Endothelial cell of umbilical vein (primary cell): ENCODE data around the gene UGT2B7. TPM values are rescaled to one million over a fixed set of nuclear protein-coding genes. Genes with fewer than 3 reads are reported as not detected.
A peak's percentile ranks its signal among the peaks of the same experiment; 100 is the strongest.

Experiments
- BruUV-seq: library from RNA; stranded (reverse); fragments of 400-500 nt; replicated peaks from 2 replicates; lab custom pipeline; 2021; lab: Mats Ljungman, UMichigan
- CTCF ChIA-PET: fragments of 300-600, 350-600 bp; sonication (Branson Sonifier 250); formaldehyde crosslinking; loops from one replicate; lab custom pipeline; 2021; ENCODE audit warnings: antibody characterized with exemption, inconsistent platforms; lab: Charles Lee
- POLR2A ChIA-PET: fragments of 300-600, 350-600 bp; sonication (Branson Sonifier 250); formaldehyde crosslinking; loops from one replicate; lab custom pipeline; 2021; ENCODE audit warnings: antibody characterized with exemption, inconsistent platforms; lab: Charles Lee
- DNase-seq: peaks from one replicate; pipeline ENCODE4 v3.0.0-alpha.2; 2011; ENCODE audit warnings: low read depth, low spot score
- FAIRE-seq: peaks from 2 replicates; lab custom pipeline; 2011; peaks lifted over from hg19 to GRCh38; lab: Jason Lieb, UNC
- H2AFZ ChIP-seq: 2 replicates; pipeline ENCODE4 v1.6.0; 2012; ENCODE audit warnings: low read depth, low read length, control low read depth, inconsistent platforms
- H3K27ac ChIP-seq: 2 replicates; pipeline ENCODE4 v1.5.1; 2011; ENCODE audit warnings: low read depth, mild to moderate bottlenecking, control low read depth, low read length, moderate library complexity; ENCODE audit not compliant: insufficient read depth
- H3K27me3 ChIP-seq, 2 experiments: 2 replicates each; pipeline versions ENCODE4 v1.6.0 to v1.6.1; 2011; ENCODE audit warnings: low read length in 2 of 2, mixed read lengths in 1 of 2; ENCODE audit not compliant: control insufficient read depth in 2 of 2, insufficient read depth in 2 of 2
- H3K36me3 ChIP-seq, 2 experiments: 2 replicates in 1 of 2; 3 replicates in 1 of 2; pipeline ENCODE4 v1.5.1; 2011; ENCODE audit warnings: low read length in 2 of 2, mild to moderate bottlenecking in 1 of 2, moderate library complexity in 1 of 2; ENCODE audit not compliant: control insufficient read depth in 2 of 2, insufficient read depth in 2 of 2; ENCODE audit errors: extremely low read depth in 1 of 2
- H3K4me1 ChIP-seq: 3 replicates; pipeline ENCODE4 v1.5.1; 2011; ENCODE audit warnings: mild to moderate bottlenecking, low read length; ENCODE audit not compliant: control insufficient read depth, insufficient read depth; ENCODE audit errors: extremely low read depth
- H3K4me2 ChIP-seq: 2 replicates; pipeline ENCODE4 v1.6.1; 2011; ENCODE audit warnings: low read length, control low read depth, mixed read lengths; ENCODE audit not compliant: insufficient read depth
- H3K4me3 ChIP-seq, 3 experiments: fragments of 200-600 bp in 1 of 3; sonication (generic), shearing (Covaris generic) in 1 of 3; replicated peaks in 1 of 3; 2 replicates each; pipeline ENCODE4 v1.5.1; 2011 to 2016; ENCODE audit warnings: control low read depth in 3 of 3, low read length in 3 of 3, mild to moderate bottlenecking in 2 of 3, inconsistent platforms in 1 of 3, low read depth in 1 of 3, moderate library complexity in 1 of 3; ENCODE audit not compliant: insufficient read depth in 1 of 3
- H3K79me2 ChIP-seq: 2 replicates; pipeline ENCODE4 v1.6.0; 2012; ENCODE audit warnings: low read length, inconsistent platforms; ENCODE audit not compliant: control insufficient read depth, insufficient read depth
- H3K9ac ChIP-seq: replicated peaks from 2 replicates; pipeline ENCODE3; 2011; ENCODE audit warnings: low read length, control low read depth; ENCODE audit not compliant: insufficient read depth; ENCODE audit errors: extremely low read depth
- H3K9me1 ChIP-seq: replicated peaks from 3 replicates; pipeline ENCODE4 v1.6.0; 2011; ENCODE audit warnings: mild to moderate bottlenecking, low read length; ENCODE audit not compliant: control insufficient read depth, insufficient read depth; ENCODE audit errors: extremely low read depth
- H3K9me3 ChIP-seq: replicated peaks from 2 replicates; pipeline ENCODE4 v1.5.1; 2012; ENCODE audit warnings: low read length, inconsistent platforms; ENCODE audit not compliant: control insufficient read depth, insufficient read depth
- H4K20me1 ChIP-seq: replicated peaks from 2 replicates; pipeline ENCODE3; 2011; ENCODE audit warnings: mild to moderate bottlenecking, low read length; ENCODE audit not compliant: control insufficient read depth, insufficient read depth; ENCODE audit errors: extremely low read depth
- POLR2A ChIP-seq: IDR thresholded peaks from 2 replicates; pipeline ENCODE4 v1.6.1; 2012; ENCODE audit warnings: low read depth, mild to moderate bottlenecking, control low read depth, low read length
- dilution Hi-C: fragments of 300-500 bp; cut with MboI; formaldehyde crosslinking; loops from one replicate; pipeline ENCODE4 v1.15.0; 2019; ENCODE audit warnings: low sequenced_read_pairs; ENCODE audit not compliant: extremely low pct_ligation_motif_present
- intact Hi-C: fragments of 100-400 bp; cut with micrococcal nuclease; formaldehyde crosslinking; loops from one replicate; pipeline ENCODE4 v1.10.0; 2022
- polyA plus RNA-seq, 4 experiments: library from polyadenylated mRNA; depleted of rRNA in 3 of 4; stranded (reverse) in 3 of 4; unstranded in 1 of 4; fragments of >200 nt; gene quantifications; 2 replicates each; pipeline versions ENCODE4 v1.2.1 to v1.2.3, GENCODE V29; 2011 to 2012; ENCODE audit warnings: missing spikeins in 1 of 4
- total RNA-seq: library from RNA; stranded (reverse); gene quantifications from 2 replicates; pipeline ENCODE4 v1.2.3, GENCODE V29; 2021
- TF ChIP-seq, protein P1 (sequence below), 2 donors: IDR thresholded peaks; 1 replicate in 1 of 2; 2 replicates in 1 of 2; pipeline ENCODE4 v1.5.1; 2011; ENCODE audit warnings: low read length in 2 of 2, mild to moderate bottlenecking in 2 of 2, moderate library complexity in 2 of 2, control low read depth in 1 of 2, inconsistent platforms in 1 of 2, low read depth in 1 of 2; ENCODE audit not compliant: insufficient read depth in 1 of 2; ENCODE audit errors: extremely low read depth in 1 of 2

The UGT2B7 gene
- total and polyA plus RNA-seq, 2 donors (not counting 3 experiments of a cell fraction or from before 2014, with no cell fraction given), result not detected

DNA sequence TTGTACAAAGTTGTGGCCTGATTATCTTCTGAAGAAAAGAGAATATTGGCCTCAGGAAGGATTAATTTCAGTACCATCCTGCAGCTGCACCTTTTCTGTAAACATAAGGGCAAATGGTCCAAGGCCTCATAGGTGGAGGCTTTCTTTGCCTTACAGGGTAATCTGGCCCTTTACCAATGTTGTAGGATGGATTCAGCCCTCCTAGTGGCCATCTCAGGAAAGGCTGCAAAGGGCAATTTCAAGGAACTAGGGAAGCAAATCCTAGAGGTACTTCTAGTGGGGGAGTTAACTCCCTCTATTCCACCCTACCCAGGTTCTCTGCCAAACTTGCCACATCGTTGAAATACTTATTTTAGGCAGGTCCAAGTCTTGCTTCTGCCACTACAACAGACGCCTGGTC, 60.6 kb downstream of the UGT2B7 start:
- H3K9me1 ChIP-seq, result no peaks in the 10 kb centered on the region
- H2AFZ ChIP-seq, result no peak overlapping the region
- no peak overlapping the region for H3K4me3 ChIP-seq
- TF ChIP-seq, protein P1, sequence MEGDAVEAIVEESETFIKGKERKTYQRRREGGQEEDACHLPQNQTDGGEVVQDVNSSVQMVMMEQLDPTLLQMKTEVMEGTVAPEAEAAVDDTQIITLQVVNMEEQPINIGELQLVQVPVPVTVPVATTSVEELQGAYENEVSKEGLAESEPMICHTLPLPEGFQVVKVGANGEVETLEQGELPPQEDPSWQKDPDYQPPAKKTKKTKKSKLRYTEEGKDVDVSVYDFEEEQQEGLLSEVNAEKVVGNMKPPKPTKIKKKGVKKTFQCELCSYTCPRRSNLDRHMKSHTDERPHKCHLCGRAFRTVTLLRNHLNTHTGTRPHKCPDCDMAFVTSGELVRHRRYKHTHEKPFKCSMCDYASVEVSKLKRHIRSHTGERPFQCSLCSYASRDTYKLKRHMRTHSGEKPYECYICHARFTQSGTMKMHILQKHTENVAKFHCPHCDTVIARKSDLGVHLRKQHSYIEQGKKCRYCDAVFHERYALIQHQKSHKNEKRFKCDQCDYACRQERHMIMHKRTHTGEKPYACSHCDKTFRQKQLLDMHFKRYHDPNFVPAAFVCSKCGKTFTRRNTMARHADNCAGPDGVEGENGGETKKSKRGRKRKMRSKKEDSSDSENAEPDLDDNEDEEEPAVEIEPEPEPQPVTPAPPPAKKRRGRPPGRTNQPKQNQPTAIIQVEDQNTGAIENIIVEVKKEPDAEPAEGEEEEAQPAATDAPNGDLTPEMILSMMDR (IDR thresholded peaks at IDR 0.05; ENCODE audit: extremely low read depth in 1 of 2, insufficient read depth in 1 of 2, low read depth in 1 of 2, low read length in 2 of 2), result peak; percentile 7 to 43
- no peak for TF ChIP-seq POLR2A
- H3K9me3 ChIP-seq, result no peaks in the 10 kb centered on the region
- no peaks in the 10 kb centered on the region for H3K4me1 ChIP-seq
- dilution Hi-C loops, result no loop called here
- H3K79me2 ChIP-seq, result no peaks in the 10 kb centered on the region
- CTCF ChIA-PET, result interaction anchor here (1.2 to 1.9 kb wide), 2 partner anchors 11 to 96 kb away, joined by 3 to 6 read pairs; no protein-coding TSS in a partner anchor
- H3K4me2 ChIP-seq, result no peak overlapping the region
- intact Hi-C loops, result no loop called here
- no peak for FAIRE-seq
- POLR2A ChIA-PET, result no interaction called here
- peak; percentile 6 for DNase-seq
- H3K27me3 ChIP-seq, result no peaks in the 10 kb centered on the region
- H4K20me1 ChIP-seq, result no peaks in the 10 kb centered on the region
- no TSS peak for BruUV-seq
- no peak overlapping the region for H3K9ac ChIP-seq
- no peaks in the 10 kb centered on the region for H3K36me3 ChIP-seq
- H3K27ac ChIP-seq, result no peak overlapping the region

Other genes with a start within 250 kb of the UGT2B7 start
- gene UGT2A3, start 144.7 kb upstream of the UGT2B7 start, total RNA-seq, result not detected in 2 replicates
- not detected in 2 replicates for gene UGT2A3, start 144.7 kb upstream of the UGT2B7 start, polyA plus RNA-seq
- not detected in 2 replicates for gene UGT2B11, start 118.3 kb downstream of the UGT2B7 start, total RNA-seq
- gene UGT2B11, start 118.3 kb downstream of the UGT2B7 start, polyA plus RNA-seq, result not detected in 2 replicates
- gene UGT2B28, start 184.0 kb downstream of the UGT2B7 start, total RNA-seq, result not detected in 2 replicates
- gene UGT2B28, start 184.0 kb downstream of the UGT2B7 start, polyA plus RNA-seq, result not detected in 2 replicates